ENCODE results near the gene SCAMP2. TPM values are rescaled to one million over a fixed set of nuclear protein-coding genes. Genes with fewer than 3 reads are reported as not detected.

The SCAMP2 gene
- polyA plus RNA-seq, 3 donors, result 124 to 158 (median 124) TPM

- Histone ChIP-seq H3K79me2 (ENCODE audit: insufficient read depth, low read length) (peaks cover 2% of the 10 kb centered on the region), H3K9me3 (replicated peaks in 1 of 2; ENCODE audit: control insufficient read depth in 1 of 2, insufficient read depth in 1 of 2, low read length in 2 of 2) (no peaks in the 10 kb centered on the region), H3K4me3 (replicated peaks in 1 of 3; ENCODE audit: low read depth in 2 of 3, low read length in 3 of 3) (no peak overlapping the region), H3K4me2 (replicated peaks; ENCODE audit: extremely low read depth, low read length, poor library complexity, severe bottlenecking) (no peak overlapping the region), H2AFZ (ENCODE audit: insufficient read depth, low read depth, low read length, poor library complexity, severe bottlenecking) (no peak overlapping the region), H4K20me1 (ENCODE audit: insufficient read depth, low read length) (peaks cover 27% of the 10 kb centered on the region), H3K27ac (ENCODE audit: low read depth in 1 of 2, low read length in 2 of 2) (no peak overlapping the region), H3K36me3 (replicated peaks in 1 of 2; ENCODE audit: control insufficient read depth in 1 of 2, insufficient read depth in 2 of 2, low read length in 2 of 2) (peaks cover 25 to 48% of the 10 kb centered on the region in 2 donors), H3K4me1 (ENCODE audit: control insufficient read depth in 1 of 2, insufficient read depth in 2 of 2, low read length in 2 of 2) (peaks cover 16 to 22% of the 10 kb centered on the region in 2 donors), H3K27me3 (ENCODE audit: control insufficient read depth in 2 of 2, insufficient read depth in 2 of 2, low read length in 2 of 2) (no peaks in the 10 kb centered on the region), H3K9ac (ENCODE audit: insufficient read depth, low read length, poor library complexity, severe bottlenecking) (no peak overlapping the region)
- 92% methylated on average over 9 of the region's 9 CpGs for WGBS (ENCODE audit: insufficient coverage)
- TF ChIP-seq CTCF (IDR thresholded peaks at IDR 0.05), result no peak
- peaks cover 37% of the 10 kb centered on the region for H3K4me1 Mint-ChIP-seq
- peaks cover 0 to 3% (median 0%) of the 10 kb centered on the region in 3 donors for H3K27me3 Mint-ChIP-seq (ENCODE audit: low read depth in 3 of 3)
- peaks cover 26 to 51% of the 10 kb centered on the region in 2 donors for H3K36me3 Mint-ChIP-seq
- H3K27ac Mint-ChIP-seq, result no peak overlapping the region
- peak overlapping the region; percentile 5 to 30 for H3K4me3 Mint-ChIP-seq
- intact Hi-C loops (cut with micrococcal nuclease), result loop anchor here (10.0 kb wide), 1 partner anchor 64 kb away; the partner anchor contains the start of gene FAM219B (in 2 of the 2)
- no peak for DNase-seq
- no peaks in the 10 kb centered on the region for H3K9me3 Mint-ChIP-seq
Measured at GRCh38 chr15:74840851-74841775, 32.1 kb downstream of the SCAMP2 start.

GRCh38 chr15:74839526-74840395 is 33.4 kb downstream of the SCAMP2 start:
- Mint-ChIP-seq H3K36me3 (peaks cover 18 to 44% of the 10 kb centered on the region in 2 donors), H3K4me1 (peaks cover 31% of the 10 kb centered on the region), H3K9me3 (peaks cover 0 to 2% (median 0%) of the 10 kb centered on the region in 7 donors), H3K27me3 (ENCODE audit: low read depth in 3 of 3) (peaks cover 0 to 3% (median 0%) of the 10 kb centered on the region in 3 donors), H3K4me3 (no peak overlapping the region), H3K27ac (peak overlapping the region in 1 of 7 donors; percentile 49)
- Histone ChIP-seq H3K4me2 (replicated peaks; ENCODE audit: extremely low read depth, low read length, poor library complexity, severe bottlenecking) (no peak overlapping the region), H3K9ac (ENCODE audit: insufficient read depth, low read length, poor library complexity, severe bottlenecking) (no peak overlapping the region), H3K4me3 (replicated peaks in 1 of 3; ENCODE audit: low read depth in 2 of 3, low read length in 3 of 3) (no peak overlapping the region), H3K4me1 (ENCODE audit: control insufficient read depth in 1 of 2, insufficient read depth in 2 of 2, low read length in 2 of 2) (peaks cover 16 to 22% of the 10 kb centered on the region in 2 donors), H3K27me3 (ENCODE audit: control insufficient read depth in 2 of 2, insufficient read depth in 2 of 2, low read length in 2 of 2) (no peaks in the 10 kb centered on the region), H3K9me3 (replicated peaks in 1 of 2; ENCODE audit: control insufficient read depth in 1 of 2, insufficient read depth in 1 of 2, low read length in 2 of 2) (no peaks in the 10 kb centered on the region), H3K36me3 (replicated peaks in 1 of 2; ENCODE audit: control insufficient read depth in 1 of 2, insufficient read depth in 2 of 2, low read length in 2 of 2) (peaks cover 13 to 40% of the 10 kb centered on the region in 2 donors), H3K27ac (ENCODE audit: low read depth in 1 of 2, low read length in 2 of 2) (no peak overlapping the region), H2AFZ (ENCODE audit: insufficient read depth, low read depth, low read length, poor library complexity, severe bottlenecking) (no peak overlapping the region), H3K79me2 (ENCODE audit: insufficient read depth, low read length) (peaks cover 2% of the 10 kb centered on the region), H4K20me1 (ENCODE audit: insufficient read depth, low read length) (peaks cover 27% of the 10 kb centered on the region)
- intact Hi-C loops (cut with micrococcal nuclease), result loop anchor here (10.0 kb wide), 1 partner anchor 65 kb away; the partner anchor contains the start of gene FAM219B (in 2 of the 2)
- WGBS (ENCODE audit: insufficient coverage), result 96% methylated on average over 27 of the region's 31 CpGs
- no peak for TF ChIP-seq CTCF (IDR thresholded peaks at IDR 0.05)
- DNase-seq, result no peak

All from CD14-positive monocyte (primary cell).